HepG2 (cell line): ENCODE results near the gene COG4. TPM values are rescaled to one million over a fixed set of nuclear protein-coding genes. Genes with fewer than 3 reads are reported as not detected.

Experiments
- CCAR2 ChIP-seq: fragments of 200-400 bp; formaldehyde crosslinking; optimal IDR thresholded peaks from 2 replicates; pipeline ENCODE3; 2018; ENCODE audit warnings: low read depth, mild to moderate bottlenecking, low read length, moderate library complexity
- IKZF1 ChIP-seq: fragments of 450-650 bp; IDR thresholded peaks from 2 replicates; pipeline ENCODE4 v1.7.1; 2016
- TCF12 ChIP-seq, 2 experiments: fragments of 450-650 bp in 1 of 2; sonication (generic) in 1 of 2; formaldehyde crosslinking in 1 of 2; IDR thresholded peaks; 2 replicates each; pipeline versions ENCODE4 v1.6.1 to v1.8.0; 2017 to 2022; ENCODE audit warnings: antibody characterized with exemption in 1 of 2, mild to moderate bottlenecking in 1 of 2, missing genetic modification reagents in 1 of 2, moderate library complexity in 1 of 2
- ZNF280D ChIP-seq: sonication (generic); formaldehyde crosslinking; IDR thresholded peaks from 2 replicates; pipeline ENCODE4 v1.5.1; 2020; ENCODE audit warnings: mild to moderate bottlenecking, missing genetic modification reagents
- ZNF33B ChIP-seq: sonication (generic); formaldehyde crosslinking; IDR thresholded peaks from 2 replicates; pipeline ENCODE4 v1.5.1; 2020; ENCODE audit warnings: mild to moderate bottlenecking, missing genetic modification reagents
- ZNF446 ChIP-seq: sonication (generic); formaldehyde crosslinking; IDR thresholded peaks from 2 replicates; pipeline ENCODE4 v1.5.0; 2020; ENCODE audit warnings: mild to moderate bottlenecking, missing genetic modification reagents
- ZNF563 ChIP-seq: sonication (generic); formaldehyde crosslinking; IDR thresholded peaks from 2 replicates; pipeline ENCODE4 v1.8.0; 2022; ENCODE audit warnings: mild to moderate bottlenecking, moderate library complexity, missing genetic modification reagents
- ZNF772 ChIP-seq: sonication (generic); formaldehyde crosslinking; IDR thresholded peaks from 2 replicates; pipeline ENCODE4 v1.5.0; 2020; ENCODE audit warnings: mild to moderate bottlenecking, missing genetic modification reagents
- ZNF839 ChIP-seq: sonication (generic); formaldehyde crosslinking; IDR thresholded peaks from 2 replicates; pipeline ENCODE4 v1.4.0; 2020; ENCODE audit warnings: missing genetic modification reagents, mild to moderate bottlenecking, borderline replicate concordance
- polyA plus RNA-seq, 8 experiments: library from polyadenylated mRNA; depleted of rRNA in 3 of 8; stranded (reverse) in 7 of 8; unstranded in 1 of 8; fragments of >200 nt; fragmentation: Illumina TruSeq in 4 of 8; extraction: Trizol in 4 of 8; gene quantifications; 2 replicates each; pipeline versions ENCODE4 v1.2.1 to v1.2.3, GENCODE V29; 2011 to 2016; ENCODE audit warnings: low read depth in 4 of 8, missing spikeins in 1 of 8, mixed read lengths in 1 of 8; ENCODE audit not compliant: insufficient read depth in 1 of 8
- total RNA-seq, 5 experiments: library from RNA; depleted of rRNA; stranded (reverse); fragments of >200 nt; fragmentation: Illumina TruSeq; extraction: Trizol; gene quantifications; 2 replicates each; pipeline ENCODE4 v1.2.3, GENCODE V29; 2016; ENCODE audit warnings: low read depth in 1 of 5
- TF ChIP-seq, protein P1 (sequence below): sonication (generic); formaldehyde crosslinking; conservative IDR thresholded peaks from 2 replicates; pipeline ENCODE4 v1.4.0; 2020; ENCODE audit warnings: mild to moderate bottlenecking, missing genetic modification reagents, moderate library complexity
- TF ChIP-seq, protein P2 (sequence below), 2 experiments: sonication (generic) in 1 of 2; formaldehyde crosslinking in 1 of 2; IDR thresholded peaks; 2 replicates each; pipeline versions ENCODE4 v1.4.0 to v1.6.1; 2018 to 2020; ENCODE audit warnings: missing genetic modification reagents in 2 of 2, borderline replicate concordance in 1 of 2, low read depth in 1 of 2, mild to moderate bottlenecking in 1 of 2, missing biosample characterization in 1 of 2
- TF ChIP-seq, protein P3 (sequence below): sonication (generic); formaldehyde crosslinking; IDR thresholded peaks from 2 replicates; pipeline ENCODE4 v1.4.0; 2020; ENCODE audit warnings: mild to moderate bottlenecking, missing genetic modification reagents

The COG4 gene
- total and polyA plus RNA-seq, 2 of the 13 experiments (the other 11 are each of a cell fraction or from before 2014, with no cell fraction given): 51.1 to 73.8 TPM

DNA sequence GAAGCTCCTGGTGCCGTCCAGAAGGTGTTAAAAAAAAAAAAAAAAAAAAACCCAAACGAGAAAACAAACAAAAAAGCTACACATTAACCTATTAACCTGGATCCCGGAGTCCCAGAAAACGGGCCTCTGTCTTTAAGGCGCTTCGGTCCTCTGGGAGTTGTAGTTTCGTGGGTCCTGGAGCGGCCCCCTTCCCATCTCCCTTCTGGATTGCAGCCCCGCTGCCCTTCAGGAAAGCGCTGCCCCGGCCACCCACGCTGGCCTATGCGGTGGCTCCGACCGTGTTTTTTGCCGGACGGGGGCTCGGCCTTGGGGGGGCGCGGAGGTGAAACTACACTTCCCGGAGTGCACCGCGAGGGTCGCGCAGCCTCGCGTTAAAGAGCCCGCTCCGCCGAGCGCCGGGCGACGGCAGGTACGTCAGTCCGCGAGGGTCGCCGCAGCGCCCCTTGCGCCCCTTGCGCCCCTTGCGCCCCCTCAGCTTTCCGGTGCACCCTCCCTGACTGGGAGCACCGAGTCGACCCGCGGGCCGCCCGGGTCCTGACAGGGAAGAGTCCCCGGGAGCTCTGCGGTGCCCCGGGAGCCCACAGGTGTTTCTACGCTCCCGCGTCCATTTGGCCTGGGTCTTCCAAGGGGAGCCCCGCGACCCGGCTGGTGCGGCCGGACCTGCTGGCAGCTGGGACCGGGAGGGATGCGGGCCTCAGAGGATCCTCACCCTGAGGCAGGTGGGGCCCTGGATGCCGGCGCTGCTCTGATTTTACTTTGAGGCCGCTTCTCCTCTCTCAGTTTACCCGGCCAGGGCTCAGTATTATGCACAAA lies 68.9 kb downstream of the COG4 start, which contains the start of gene FCSK (continued):
- TF ChIP-seq, protein P1, sequence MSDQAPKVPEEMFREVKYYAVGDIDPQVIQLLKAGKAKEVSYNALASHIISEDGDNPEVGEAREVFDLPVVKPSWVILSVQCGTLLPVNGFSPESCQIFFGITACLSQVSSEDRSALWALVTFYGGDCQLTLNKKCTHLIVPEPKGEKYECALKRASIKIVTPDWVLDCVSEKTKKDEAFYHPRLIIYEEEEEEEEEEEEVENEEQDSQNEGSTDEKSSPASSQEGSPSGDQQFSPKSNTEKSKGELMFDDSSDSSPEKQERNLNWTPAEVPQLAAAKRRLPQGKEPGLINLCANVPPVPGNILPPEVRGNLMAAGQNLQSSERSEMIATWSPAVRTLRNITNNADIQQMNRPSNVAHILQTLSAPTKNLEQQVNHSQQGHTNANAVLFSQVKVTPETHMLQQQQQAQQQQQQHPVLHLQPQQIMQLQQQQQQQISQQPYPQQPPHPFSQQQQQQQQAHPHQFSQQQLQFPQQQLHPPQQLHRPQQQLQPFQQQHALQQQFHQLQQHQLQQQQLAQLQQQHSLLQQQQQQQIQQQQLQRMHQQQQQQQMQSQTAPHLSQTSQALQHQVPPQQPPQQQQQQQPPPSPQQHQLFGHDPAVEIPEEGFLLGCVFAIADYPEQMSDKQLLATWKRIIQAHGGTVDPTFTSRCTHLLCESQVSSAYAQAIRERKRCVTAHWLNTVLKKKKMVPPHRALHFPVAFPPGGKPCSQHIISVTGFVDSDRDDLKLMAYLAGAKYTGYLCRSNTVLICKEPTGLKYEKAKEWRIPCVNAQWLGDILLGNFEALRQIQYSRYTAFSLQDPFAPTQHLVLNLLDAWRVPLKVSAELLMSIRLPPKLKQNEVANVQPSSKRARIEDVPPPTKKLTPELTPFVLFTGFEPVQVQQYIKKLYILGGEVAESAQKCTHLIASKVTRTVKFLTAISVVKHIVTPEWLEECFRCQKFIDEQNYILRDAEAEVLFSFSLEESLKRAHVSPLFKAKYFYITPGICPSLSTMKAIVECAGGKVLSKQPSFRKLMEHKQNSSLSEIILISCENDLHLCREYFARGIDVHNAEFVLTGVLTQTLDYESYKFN (CRISPR knock-in tag): peak; percentile 65; the same call in 1 of the 2 replicates
- TF ChIP-seq IKZF1 (no peak), ZNF446 (peak; percentile 97), ZNF772 (CRISPR knock-in tag) (peak; percentile 47; the same call in 1 of the 2 replicates), ZNF280D (CRISPR knock-in tag) (0 out of 2 replicates have a peak, but pooled peaks have one; percentile 56), ZNF563 (CRISPR knock-in tag) (peak; percentile 94), ZNF33B (CRISPR knock-in tag) (peak; percentile 90), ZNF839 (CRISPR knock-in tag) (peak; percentile 50; the same call in 1 of the 2 replicates), TCF12 (IDR thresholded peaks at IDR 0.05) (no peak), TCF12 (CRISPR knock-in tag; IDR thresholded peaks at IDR 0.05) (peak; percentile 95; the same call in 1 of the 2 replicates), CCAR2 (no peak)
- TF ChIP-seq, protein P2, sequence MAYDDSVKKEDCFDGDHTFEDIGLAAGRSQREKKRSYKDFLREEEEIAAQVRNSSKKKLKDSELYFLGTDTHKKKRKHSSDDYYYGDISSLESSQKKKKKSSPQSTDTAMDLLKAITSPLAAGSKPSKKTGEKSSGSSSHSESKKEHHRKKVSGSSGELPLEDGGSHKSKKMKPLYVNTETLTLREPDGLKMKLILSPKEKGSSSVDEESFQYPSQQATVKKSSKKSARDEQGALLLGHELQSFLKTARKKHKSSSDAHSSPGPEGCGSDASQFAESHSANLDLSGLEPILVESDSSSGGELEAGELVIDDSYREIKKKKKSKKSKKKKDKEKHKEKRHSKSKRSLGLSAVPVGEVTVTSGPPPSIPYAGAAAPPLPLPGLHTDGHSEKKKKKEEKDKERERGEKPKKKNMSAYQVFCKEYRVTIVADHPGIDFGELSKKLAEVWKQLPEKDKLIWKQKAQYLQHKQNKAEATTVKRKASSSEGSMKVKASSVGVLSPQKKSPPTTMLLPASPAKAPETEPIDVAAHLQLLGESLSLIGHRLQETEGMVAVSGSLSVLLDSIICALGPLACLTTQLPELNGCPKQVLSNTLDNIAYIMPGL (CRISPR knock-in tag; IDR thresholded peaks at IDR 0.05; ENCODE audit: borderline replicate concordance in 1 of 2, low read depth in 1 of 2): peak; percentile 88 to 90
- TF ChIP-seq, protein P3, sequence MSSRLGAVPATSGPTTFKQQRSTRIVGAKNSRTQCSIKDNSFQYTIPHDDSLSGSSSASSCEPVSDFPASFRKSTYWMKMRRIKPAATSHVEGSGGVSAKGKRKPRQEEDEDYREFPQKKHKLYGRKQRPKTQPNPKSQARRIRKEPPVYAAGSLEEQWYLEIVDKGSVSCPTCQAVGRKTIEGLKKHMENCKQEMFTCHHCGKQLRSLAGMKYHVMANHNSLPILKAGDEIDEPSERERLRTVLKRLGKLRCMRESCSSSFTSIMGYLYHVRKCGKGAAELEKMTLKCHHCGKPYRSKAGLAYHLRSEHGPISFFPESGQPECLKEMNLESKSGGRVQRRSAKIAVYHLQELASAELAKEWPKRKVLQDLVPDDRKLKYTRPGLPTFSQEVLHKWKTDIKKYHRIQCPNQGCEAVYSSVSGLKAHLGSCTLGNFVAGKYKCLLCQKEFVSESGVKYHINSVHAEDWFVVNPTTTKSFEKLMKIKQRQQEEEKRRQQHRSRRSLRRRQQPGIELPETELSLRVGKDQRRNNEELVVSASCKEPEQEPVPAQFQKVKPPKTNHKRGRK (CRISPR knock-in tag): no peak
